ENCODE measurements around the gene ISL1. TPM values are rescaled to one million over a fixed set of nuclear protein-coding genes. Genes with fewer than 3 reads are reported as not detected.
A peak's percentile ranks its signal among the peaks of the same experiment; 100 is the strongest.

ISL1 gene
- total and polyA plus RNA-seq, 2 of the 8 experiments (the other 6 are each of a cell fraction or from before 2014, with no cell fraction given): 0.05 to 0.19 TPM

DNA sequence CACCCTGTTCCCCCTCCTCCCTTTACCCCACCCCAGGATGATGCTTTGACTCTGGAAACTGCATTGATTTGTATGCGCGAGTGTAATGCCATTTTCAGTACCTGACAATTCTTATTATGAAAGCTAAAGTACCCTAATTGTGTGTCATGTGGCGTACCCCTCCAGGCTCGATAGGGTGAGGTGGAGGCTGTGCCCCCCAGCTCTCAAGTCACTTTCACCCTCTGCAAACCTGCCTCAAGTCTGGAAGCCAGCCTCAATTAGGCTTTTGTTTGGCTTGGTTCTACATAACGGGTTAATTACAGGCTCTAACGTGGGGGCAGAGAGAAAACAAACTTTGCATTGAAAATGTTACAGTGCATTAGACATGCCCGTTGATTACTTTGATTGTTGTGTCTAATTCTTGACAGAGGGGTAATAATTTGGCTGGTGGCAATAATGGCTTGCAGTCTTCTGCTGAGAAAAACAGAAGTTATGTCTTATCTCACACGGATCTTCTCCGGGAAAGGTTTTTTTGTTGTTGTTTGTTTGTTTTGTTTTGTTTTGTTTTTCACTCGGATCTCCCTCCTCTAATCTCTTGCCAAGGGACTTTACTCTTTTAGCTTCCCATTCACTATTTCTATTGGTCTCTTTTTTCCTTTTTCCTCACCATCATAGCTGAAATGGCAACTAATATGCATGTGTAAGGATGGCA is 12.6 kb downstream of the ISL1 start:
- DNase-seq (ENCODE audit: low read depth in 1 of 2, low spot score in 2 of 2) (no peak), FAIRE-seq (no peak)
- H3K23ac ChIP-seq (ENCODE audit: insufficient read length): no peak overlapping the region
- H3K4me3 ChIP-seq (ENCODE audit: extremely low read depth in 1 of 4, insufficient read depth in 2 of 4, low read depth in 3 of 4, low read length in 4 of 4): no peak overlapping the region
- H3K23me2 ChIP-seq (ENCODE audit: low read depth, low read length): peaks cover 11% of the 10 kb centered on the region
- TF ChIP-seq RNF2 (IDR thresholded peaks at IDR 0.05; ENCODE audit: borderline replicate concordance, low read depth, low read length, missing control alignments, poor library complexity, severe bottlenecking) (peak; percentile 78), ZNF274 (IDR thresholded peaks at IDR 0.05; ENCODE audit: borderline replicate concordance, extremely low read depth, low read length) (no peak), SUZ12 (IDR thresholded peaks at IDR 0.05; ENCODE audit: low read length) (peak; percentile 51; the same call in 1 of the 2 replicates)
- H3K79me2 ChIP-seq (ENCODE audit: control insufficient read depth in 1 of 2, insufficient read depth in 2 of 2, low read length in 2 of 2): no peaks in the 10 kb centered on the region
- H3K36me3 ChIP-seq (ENCODE audit: control insufficient read depth in 2 of 4, insufficient read depth in 4 of 4, low read length in 3 of 4): no peaks in the 10 kb centered on the region
- H3K14ac ChIP-seq (ENCODE audit: insufficient read length): no peak overlapping the region
- H3K9me3 ChIP-seq (ENCODE audit: insufficient read depth in 2 of 2, low read depth in 1 of 2, low read length in 1 of 2): no peaks in the 10 kb centered on the region
- H3K18ac ChIP-seq (ENCODE audit: extremely low read depth, low read length): no peak overlapping the region
- CTCF ChIA-PET (ENCODE audit: partially characterized antibody): interaction anchor here (1.6 to 2.1 kb wide), 2 partner anchors 13 to 17 kb away, joined by 8 to 9 read pairs; partner anchors contain the start of gene ISL1
- 9% methylated on average over 10 of the region's 10 CpGs; no CpG with 5 or more reads in 1 of the 2 experiments for WGBS, 2 experiments (ENCODE audit: extremely low coverage in 1 of 2, insufficient coverage in 1 of 2, insufficient read length in 1 of 2, insufficient replicate concordance in 2 of 2, low coverage in 1 of 2, low lambda C conversion rate in 2 of 2, missing lambda C conversion rate in 1 of 2)
- no peaks in the 10 kb centered on the region for H3K79me1 ChIP-seq (ENCODE audit: low read depth, low read length)
- peaks cover 73 to 100% (median 87%) of the 10 kb centered on the region in 4 experiments for H3K27me3 ChIP-seq (replicated peaks in 1 of 4; ENCODE audit: control insufficient read depth in 3 of 4, extremely low read depth in 1 of 4, insufficient read depth in 3 of 4, low read length in 3 of 4)
- H3K4me1 ChIP-seq (replicated peaks in 1 of 4; ENCODE audit: control insufficient read depth in 3 of 4, insufficient read depth in 4 of 4, low read length in 3 of 4): peaks cover 5 to 25% (median 20%) of the 10 kb centered on the region in 4 experiments
- H4K20me1 ChIP-seq (replicated peaks in 1 of 2; ENCODE audit: control insufficient read depth in 1 of 2, insufficient read depth in 2 of 2, low read length in 2 of 2): peaks cover 9 to 27% of the 10 kb centered on the region in 2 experiments
- POLR2A ChIA-PET (ENCODE audit: partially characterized antibody): interaction anchor here (2.1 kb wide), 1 partner anchor 17 kb away, joined by 6 read pairs; no protein-coding TSS in a partner anchor
- H3K4me2 ChIP-seq (ENCODE audit: insufficient read depth in 1 of 2, low read depth in 2 of 2, low read length in 2 of 2): peak overlapping the region; percentile 44 to 66; a peak in 1 of 4 replicates
- H2AK5ac ChIP-seq (ENCODE audit: low read depth, low read length): peak overlapping the region; percentile 65; the same call in 1 of the 2 replicates
- H2BK5ac ChIP-seq (ENCODE audit: low read depth, low read length): no peak overlapping the region
- H3K56ac ChIP-seq (replicated peaks; ENCODE audit: insufficient read length, low read depth, low read length): no peak overlapping the region
- no peak overlapping the region for H4K5ac ChIP-seq (ENCODE audit: insufficient read length, low read depth, low read length)
- H2BK15ac ChIP-seq (ENCODE audit: low read length): no peak overlapping the region
- H3K27ac ChIP-seq (ENCODE audit: low read depth, low read length): no peak overlapping the region
- H4K8ac ChIP-seq (ENCODE audit: extremely low read depth, insufficient read depth, low read length): no peak overlapping the region
- no peak overlapping the region for H2BK20ac ChIP-seq (ENCODE audit: low read length)
- no peak overlapping the region for H3K4ac ChIP-seq (replicated peaks; ENCODE audit: insufficient read length, low read depth, low read length)
- no peak overlapping the region for H3K9ac ChIP-seq (replicated peaks in 1 of 4; ENCODE audit: extremely low read depth in 1 of 4, low read depth in 3 of 4, low read length in 3 of 4)
- H4K91ac ChIP-seq (replicated peaks; ENCODE audit: insufficient read length, low read length): no peak overlapping the region
- peak overlapping the region; percentile 41; the same call in 1 of the 2 replicates for H2BK12ac ChIP-seq (ENCODE audit: low read depth, low read length)
- no peak overlapping the region for H2AFZ ChIP-seq (ENCODE audit: low read length)
- no peak overlapping the region for H2BK120ac ChIP-seq (replicated peaks; ENCODE audit: low read depth, low read length)

All from H1 (cell line).